ENCODE data around the gene CTTNBP2.

The CTTNBP2 gene

GRCh38 chr7:117870448-117871130 is 2.7 kb downstream of the CTTNBP2 start:
- Histone ChIP-seq H4K12ac (ENCODE audit: low read depth, low read length) (no peak overlapping the region), H4K91ac (ENCODE audit: low read depth, low read length) (no peak overlapping the region), H3K36me3 (ENCODE audit: control insufficient read depth in 1 of 2, insufficient read depth in 2 of 2, low read length in 2 of 2) (no peaks in the 10 kb centered on the region), H2BK12ac (ENCODE audit: low read length) (no peak overlapping the region), H2AFZ (ENCODE audit: insufficient read depth, low read length, poor library complexity) (no peak overlapping the region), H2BK120ac (ENCODE audit: insufficient read depth, low read length, poor library complexity) (no peak overlapping the region), H4K8ac (ENCODE audit: low read depth, low read length) (no peak overlapping the region), H3K4me2 (ENCODE audit: low read length) (peak overlapping the region; percentile 46), H3K18ac (ENCODE audit: low read length) (no peak overlapping the region), H3K79me2 (ENCODE audit: control insufficient read depth, insufficient read depth, low read length, poor library complexity) (peaks cover 16% of the 10 kb centered on the region), H3K79me1 (ENCODE audit: low read length) (peaks cover 15% of the 10 kb centered on the region), H3K27me3 (ENCODE audit: insufficient read depth, low read length) (no peaks in the 10 kb centered on the region), H3K9ac (ENCODE audit: low read length) (no peak overlapping the region), H3K27ac (ENCODE audit: low read depth, low read length) (no peak overlapping the region), H2AK5ac (ENCODE audit: low read length) (no peak overlapping the region), H3K23ac (ENCODE audit: low read length) (no peak overlapping the region), H3K9me3 (ENCODE audit: insufficient read depth, low read depth, low read length) (no peaks in the 10 kb centered on the region), H2BK5ac (ENCODE audit: low read depth, low read length, poor library complexity) (no peak overlapping the region), H3K4ac (ENCODE audit: low read depth, low read length) (peak overlapping the region; percentile 52), H3K14ac (ENCODE audit: low read length) (no peak overlapping the region), H3K4me1 (ENCODE audit: control insufficient read depth in 1 of 2, insufficient read depth in 2 of 2, low read length in 2 of 2) (peaks cover 0 to 7% of the 10 kb centered on the region in 2 experiments), H3K4me3 (ENCODE audit: low read depth, low read length) (no peak overlapping the region)
- no CpG with 5 or more reads among the region's 6 CpGs for WGBS (ENCODE audit: extremely low coverage, insufficient coverage, insufficient read length)
- DNase-seq, result no peak

GRCh38 chr7:117869374-117869773 is 3.9 kb downstream of the CTTNBP2 start:
- Histone ChIP-seq H3K4me3 (ENCODE audit: low read depth, low read length) (no peak overlapping the region), H4K8ac (ENCODE audit: low read depth, low read length) (no peak overlapping the region), H3K4me1 (ENCODE audit: control insufficient read depth in 1 of 2, insufficient read depth in 2 of 2, low read length in 2 of 2) (peaks cover 0 to 7% of the 10 kb centered on the region in 2 experiments), H3K18ac (ENCODE audit: low read length) (no peak overlapping the region), H3K14ac (ENCODE audit: low read length) (no peak overlapping the region), H3K4me2 (ENCODE audit: low read length) (no peak overlapping the region), H4K12ac (ENCODE audit: low read depth, low read length) (no peak overlapping the region), H3K23ac (ENCODE audit: low read length) (no peak overlapping the region), H3K9me3 (ENCODE audit: insufficient read depth, low read depth, low read length) (no peaks in the 10 kb centered on the region), H3K27me3 (ENCODE audit: insufficient read depth, low read length) (no peaks in the 10 kb centered on the region), H2BK5ac (ENCODE audit: low read depth, low read length, poor library complexity) (no peak overlapping the region), H3K9ac (ENCODE audit: low read length) (no peak overlapping the region), H2AFZ (ENCODE audit: insufficient read depth, low read length, poor library complexity) (no peak overlapping the region), H2AK5ac (ENCODE audit: low read length) (no peak overlapping the region), H2BK12ac (ENCODE audit: low read length) (no peak overlapping the region), H3K4ac (ENCODE audit: low read depth, low read length) (no peak overlapping the region), H3K79me2 (ENCODE audit: control insufficient read depth, insufficient read depth, low read length, poor library complexity) (peaks cover 16% of the 10 kb centered on the region), H2BK120ac (ENCODE audit: insufficient read depth, low read length, poor library complexity) (no peak overlapping the region), H3K36me3 (ENCODE audit: control insufficient read depth in 1 of 2, insufficient read depth in 2 of 2, low read length in 2 of 2) (no peaks in the 10 kb centered on the region), H4K91ac (ENCODE audit: low read depth, low read length) (no peak overlapping the region), H3K79me1 (ENCODE audit: low read length) (peaks cover 15% of the 10 kb centered on the region), H3K27ac (ENCODE audit: low read depth, low read length) (no peak overlapping the region)
- no CpG with 5 or more reads among the region's 2 CpGs for WGBS (ENCODE audit: extremely low coverage, insufficient coverage, insufficient read length)
- no peak for DNase-seq

- H3K18ac ChIP-seq (ENCODE audit: low read length), result no peak overlapping the region
- H2BK5ac ChIP-seq (ENCODE audit: low read depth, low read length, poor library complexity), result no peak overlapping the region
- no peak overlapping the region for H2AK5ac ChIP-seq (ENCODE audit: low read length)
- no peak overlapping the region for H4K12ac ChIP-seq (ENCODE audit: low read depth, low read length)
- no peaks in the 10 kb centered on the region for H3K79me1 ChIP-seq (ENCODE audit: low read length)
- H3K27ac ChIP-seq (ENCODE audit: low read depth, low read length), result no peak overlapping the region
- H3K14ac ChIP-seq (ENCODE audit: low read length), result no peak overlapping the region
- no peak for DNase-seq
- WGBS (ENCODE audit: extremely low coverage, insufficient coverage, insufficient read length), result no CpG with 5 or more reads among the region's 2 CpGs
- no peak overlapping the region for H4K8ac ChIP-seq (ENCODE audit: low read depth, low read length)
- H3K4me1 ChIP-seq (ENCODE audit: control insufficient read depth in 1 of 2, insufficient read depth in 2 of 2, low read length in 2 of 2), result peaks cover 0 to 2% of the 10 kb centered on the region in 2 experiments
- no peaks in the 10 kb centered on the region for H3K9me3 ChIP-seq (ENCODE audit: insufficient read depth, low read depth, low read length)
- no peaks in the 10 kb centered on the region for H3K27me3 ChIP-seq (ENCODE audit: insufficient read depth, low read length)
- H3K9ac ChIP-seq (ENCODE audit: low read length), result no peak overlapping the region
- H3K4me2 ChIP-seq (ENCODE audit: low read length), result no peak overlapping the region
- H4K91ac ChIP-seq (ENCODE audit: low read depth, low read length), result no peak overlapping the region
- H3K23ac ChIP-seq (ENCODE audit: low read length), result no peak overlapping the region
- no peak overlapping the region for H3K4ac ChIP-seq (ENCODE audit: low read depth, low read length)
- H2BK12ac ChIP-seq (ENCODE audit: low read length), result no peak overlapping the region
- H2AFZ ChIP-seq (ENCODE audit: insufficient read depth, low read length, poor library complexity), result no peak overlapping the region
- peaks cover 2 to 12% of the 10 kb centered on the region in 2 experiments for H3K36me3 ChIP-seq (ENCODE audit: control insufficient read depth in 1 of 2, insufficient read depth in 2 of 2, low read length in 2 of 2)
- H3K4me3 ChIP-seq (ENCODE audit: low read depth, low read length), result no peak overlapping the region
- H2BK120ac ChIP-seq (ENCODE audit: insufficient read depth, low read length, poor library complexity), result no peak overlapping the region
- H3K79me2 ChIP-seq (ENCODE audit: control insufficient read depth, insufficient read depth, low read length, poor library complexity), result peaks cover 1% of the 10 kb centered on the region
These were observed 9.6 kb downstream of the CTTNBP2 start for GRCh38 chr7:117863618-117864017.

- H3K9ac ChIP-seq (ENCODE audit: low read length), result no peak overlapping the region
- no peaks in the 10 kb centered on the region for H3K27me3 ChIP-seq (ENCODE audit: insufficient read depth, low read length)
- peaks cover 1% of the 10 kb centered on the region for H3K79me2 ChIP-seq (ENCODE audit: control insufficient read depth, insufficient read depth, low read length, poor library complexity)
- no peak overlapping the region for H3K4me2 ChIP-seq (ENCODE audit: low read length)
- no peak overlapping the region for H4K91ac ChIP-seq (ENCODE audit: low read depth, low read length)
- no peak overlapping the region for H3K23ac ChIP-seq (ENCODE audit: low read length)
- H4K12ac ChIP-seq (ENCODE audit: low read depth, low read length), result no peak overlapping the region
- no peak overlapping the region for H3K4ac ChIP-seq (ENCODE audit: low read depth, low read length)
- no peaks in the 10 kb centered on the region for H3K79me1 ChIP-seq (ENCODE audit: low read length)
- H2AFZ ChIP-seq (ENCODE audit: insufficient read depth, low read length, poor library complexity), result no peak overlapping the region
- H3K18ac ChIP-seq (ENCODE audit: low read length), result no peak overlapping the region
- no peak overlapping the region for H2AK5ac ChIP-seq (ENCODE audit: low read length)
- no peak overlapping the region for H2BK12ac ChIP-seq (ENCODE audit: low read length)
- WGBS (ENCODE audit: extremely low coverage, insufficient coverage, insufficient read length), result no CpG with 5 or more reads among the region's 3 CpGs
- H3K36me3 ChIP-seq (ENCODE audit: control insufficient read depth in 1 of 2, insufficient read depth in 2 of 2, low read length in 2 of 2), result peaks cover 2 to 12% of the 10 kb centered on the region in 2 experiments
- peaks cover 0 to 2% of the 10 kb centered on the region in 2 experiments for H3K4me1 ChIP-seq (ENCODE audit: control insufficient read depth in 1 of 2, insufficient read depth in 2 of 2, low read length in 2 of 2)
- H4K8ac ChIP-seq (ENCODE audit: low read depth, low read length), result no peak overlapping the region
- H3K14ac ChIP-seq (ENCODE audit: low read length), result no peak overlapping the region
- DNase-seq, result peak in 1 of 2 donors; percentile 13
- no peaks in the 10 kb centered on the region for H3K9me3 ChIP-seq (ENCODE audit: insufficient read depth, low read depth, low read length)
- no peak overlapping the region for H2BK120ac ChIP-seq (ENCODE audit: insufficient read depth, low read length, poor library complexity)
- H2BK5ac ChIP-seq (ENCODE audit: low read depth, low read length, poor library complexity), result no peak overlapping the region
- H3K27ac ChIP-seq (ENCODE audit: low read depth, low read length), result no peak overlapping the region
- H3K4me3 ChIP-seq (ENCODE audit: low read depth, low read length), result no peak overlapping the region
These were observed 10.9 kb downstream of the CTTNBP2 start for GRCh38 chr7:117862378-117862777.

Data from trophoblast cell (in vitro differentiated cells and primary cell).